ENCODE results near the gene TMED7. TPM values are rescaled to one million over a fixed set of nuclear protein-coding genes. Genes with fewer than 3 reads are reported as not detected.
A peak's percentile ranks its signal among the peaks of the same experiment; 100 is the strongest.
"Not testable (repeated sequence)": the region's sequence is repeated elsewhere in the genome, so short reads cannot be mapped to it uniquely, and the experiment has no call there.

TMED7 gene
- total RNA-seq (2013): 54.4 TPM
- 10 to 100 TPM; 18.2 to 70.1 (median 65.1) TPM for polyA plus RNA-seq
- polyA minus RNA-seq: 18.7 and 39.6 TPM in 2 replicates
- 69.7 to 188 (median 112) reads per million in 11 experiments for total RNA-seq

GRCh38 chr5:115625579-115626444, at the start of gene TMED7:
TSS of gene TMED7 (minus strand) at chr5:115626036. CDS start at chr5:115625792, 244 bp downstream.
- H3K27ac Mint-ChIP-seq: peak within 1 kb of the TSS in 6 of 7 donors; percentile 96 to 99 (median 98)
- no peaks in the 10 kb centered on the region for H3K27me3 Mint-ChIP-seq (ENCODE audit: low read depth in 3 of 3)
- H3K36me3 Mint-ChIP-seq: peaks cover 6 to 14% of the 10 kb centered on the region in 2 donors
- DNase-seq: peak; percentile 98 to 99 (median 99)
- H3K79me2 ChIP-seq (ENCODE audit: insufficient read depth, low read length): peaks cover 50% of the 10 kb centered on the region
- no peak for TF ChIP-seq CTCF (IDR thresholded peaks at IDR 0.05)
- no peak within 1 kb of the TSS for H3K4me3 Mint-ChIP-seq
- H3K4me3 ChIP-seq (replicated peaks in 1 of 3; ENCODE audit: low read depth in 2 of 3, low read length in 3 of 3): peak within 1 kb of the TSS; percentile 77 to 91 (median 85)
- H3K9me3 Mint-ChIP-seq: no peaks in the 10 kb centered on the region
- peaks cover 31 to 39% of the 10 kb centered on the region in 2 donors for H3K4me1 ChIP-seq (ENCODE audit: control insufficient read depth in 1 of 2, insufficient read depth in 2 of 2, low read length in 2 of 2)
- peaks cover 20% of the 10 kb centered on the region for H3K4me1 Mint-ChIP-seq
- no peaks in the 10 kb centered on the region for H3K9me3 ChIP-seq (replicated peaks in 1 of 2; ENCODE audit: control insufficient read depth in 1 of 2, insufficient read depth in 1 of 2, low read length in 2 of 2)
- under 1% methylated on average over 71 of the region's 77 CpGs for WGBS (ENCODE audit: insufficient coverage)
- peak within 1 kb of the TSS; percentile 84 to 97 for H3K27ac ChIP-seq (ENCODE audit: low read depth in 1 of 2, low read length in 2 of 2)
- H3K4me2 ChIP-seq (replicated peaks; ENCODE audit: extremely low read depth, low read length, poor library complexity, severe bottlenecking): peak within 1 kb of the TSS; percentile 83
- H3K27me3 ChIP-seq (ENCODE audit: control insufficient read depth in 2 of 2, insufficient read depth in 2 of 2, low read length in 2 of 2): no peaks in the 10 kb centered on the region
- H4K20me1 ChIP-seq (ENCODE audit: insufficient read depth, low read length): peaks cover 39% of the 10 kb centered on the region
- intact Hi-C loops (cut with micrococcal nuclease): loop anchor here (2.0 to 10.0 kb wide), 5 partner anchors 15 to 461 kb away; partner anchors contain the start of genes AP3S1 (in 2 of the 2), ATG12 (in 2 of the 2), COMMD10 (in 2 of the 2) and FEM1C (in 1 of the 2)
- peaks cover 9 to 21% of the 10 kb centered on the region in 2 donors for H3K36me3 ChIP-seq (replicated peaks in 1 of 2; ENCODE audit: control insufficient read depth in 1 of 2, insufficient read depth in 2 of 2, low read length in 2 of 2)
- H3K9ac ChIP-seq (ENCODE audit: insufficient read depth, low read length, poor library complexity, severe bottlenecking): peak within 1 kb of the TSS; percentile 98
- peak within 1 kb of the TSS; percentile 94 for H2AFZ ChIP-seq (ENCODE audit: insufficient read depth, low read depth, low read length, poor library complexity, severe bottlenecking)

- H3K36me3 ChIP-seq (replicated peaks in 1 of 2; ENCODE audit: control insufficient read depth in 1 of 2, insufficient read depth in 2 of 2, low read length in 2 of 2); intact Hi-C loops (cut with micrococcal nuclease); H3K9me3 ChIP-seq (replicated peaks in 1 of 2; ENCODE audit: control insufficient read depth in 1 of 2, insufficient read depth in 1 of 2, low read length in 2 of 2); H3K27ac Mint-ChIP-seq; H3K27me3 ChIP-seq (ENCODE audit: control insufficient read depth in 2 of 2, insufficient read depth in 2 of 2, low read length in 2 of 2); H3K9ac ChIP-seq (ENCODE audit: insufficient read depth, low read length, poor library complexity, severe bottlenecking); H3K4me1 Mint-ChIP-seq; DNase-seq; H3K4me1 ChIP-seq (ENCODE audit: control insufficient read depth in 1 of 2, insufficient read depth in 2 of 2, low read length in 2 of 2); H4K20me1 ChIP-seq (ENCODE audit: insufficient read depth, low read length); H3K27me3 Mint-ChIP-seq (ENCODE audit: low read depth in 3 of 3); H3K4me3 ChIP-seq (replicated peaks in 1 of 3; ENCODE audit: low read depth in 2 of 3, low read length in 3 of 3); H2AFZ ChIP-seq (ENCODE audit: insufficient read depth, low read depth, low read length, poor library complexity, severe bottlenecking); H3K36me3 Mint-ChIP-seq; H3K4me2 ChIP-seq (replicated peaks; ENCODE audit: extremely low read depth, low read length, poor library complexity, severe bottlenecking); H3K27ac ChIP-seq (ENCODE audit: low read depth in 1 of 2, low read length in 2 of 2); H3K79me2 ChIP-seq (ENCODE audit: insufficient read depth, low read length); H3K4me3 Mint-ChIP-seq: not testable (repeated sequence)
- H3K9me3 Mint-ChIP-seq: peaks cover 6 to 16% (median 11%) of the 10 kb centered on the region in 7 donors
- WGBS (ENCODE audit: insufficient coverage): 85% methylated on average over 7 of the region's 11 CpGs
Measured at GRCh38 chr5:115674782-115675181, 48.9 kb upstream of the TMED7 start.

Measured in CD14-positive monocyte (primary cell).